ENCODE results near the gene NRM. TPM values are rescaled to one million over a fixed set of nuclear protein-coding genes. Genes with fewer than 3 reads are reported as not detected.
"Not testable (repeated sequence)": the region's sequence is repeated elsewhere in the genome, so short reads cannot be mapped to it uniquely, and the experiment has no call there.

The NRM gene
- polyA plus RNA-seq, 1 donor from 2014 or later = 7.1 TPM

DNA sequence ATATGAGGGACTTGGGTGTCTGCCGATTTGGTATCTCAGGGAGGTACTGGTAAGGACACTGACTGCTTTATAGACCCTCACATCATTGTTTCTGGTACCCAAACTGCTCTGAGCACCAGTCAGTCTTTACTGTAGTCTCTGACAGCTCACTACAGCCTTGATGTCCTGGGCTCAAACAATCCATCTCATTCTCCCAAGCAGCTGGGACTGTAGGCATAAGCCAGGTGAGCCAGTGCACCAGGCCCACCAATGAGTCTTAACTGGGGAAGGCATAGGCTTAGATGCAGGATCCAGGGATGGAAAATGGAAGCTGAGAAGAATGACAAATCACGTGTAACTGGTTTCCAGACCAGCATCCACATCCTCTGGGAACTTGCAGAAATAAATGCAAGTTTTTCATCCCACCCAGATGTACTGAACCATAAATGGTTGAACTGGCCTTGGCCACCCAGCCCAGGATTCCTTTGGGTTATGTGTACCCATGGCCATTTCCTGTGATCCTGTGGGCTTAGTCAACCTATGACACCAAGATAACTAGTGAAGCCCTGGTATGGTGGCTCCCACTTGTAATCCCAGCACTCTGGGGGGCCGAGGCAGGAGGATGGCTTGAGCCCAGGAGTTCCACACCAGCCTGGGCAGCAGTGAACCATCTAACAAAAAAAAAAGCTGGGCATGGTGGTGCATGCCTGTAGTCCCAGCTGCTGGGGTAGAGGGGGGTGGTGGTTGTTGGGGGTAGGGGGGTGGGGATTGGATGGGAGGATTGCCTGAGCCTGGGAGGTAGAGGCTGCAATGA is 35.1 kb upstream of the NRM start:
- H3K27ac ChIP-seq (ENCODE audit: low read length) = no peak overlapping the region

DNA sequence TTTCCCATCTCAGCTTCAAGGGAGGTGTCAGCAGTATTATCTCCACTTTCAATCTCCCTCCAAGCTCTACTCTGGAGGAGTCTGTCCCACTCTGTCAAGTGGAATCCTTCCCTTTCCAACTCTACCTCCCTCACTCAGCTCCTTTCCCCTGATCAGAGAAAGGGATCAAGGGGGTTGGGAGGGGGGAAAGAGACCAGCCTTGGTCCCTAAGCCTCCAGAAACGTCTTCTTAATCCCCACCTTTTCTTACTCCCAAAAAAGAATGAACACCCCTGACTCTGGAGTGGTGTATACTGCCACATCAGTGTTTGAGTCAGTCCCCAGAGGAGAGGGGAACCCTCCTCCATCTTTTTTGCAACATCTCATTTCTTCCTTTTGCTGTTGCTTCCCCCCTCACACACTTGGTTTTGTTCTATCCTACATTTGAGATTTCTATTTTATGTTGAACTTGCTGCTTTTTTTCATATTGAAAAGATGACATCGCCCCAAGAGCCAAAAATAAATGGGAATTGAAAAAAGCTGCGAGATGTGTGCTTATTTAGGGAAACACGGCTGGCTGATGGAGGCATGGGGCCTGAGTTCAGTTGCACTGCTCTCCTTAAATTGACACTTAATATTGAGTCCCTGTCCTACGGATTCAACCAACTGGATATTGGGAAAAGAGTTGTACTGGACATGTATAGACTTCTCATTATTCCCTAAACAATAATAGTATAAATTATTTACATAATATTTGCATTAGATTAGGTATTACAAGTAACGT is 34.3 kb upstream of the NRM start:
- no peaks in the 10 kb centered on the region for H3K9me2 ChIP-seq (ENCODE audit: insufficient read depth, low read length)
- peak overlapping the region; percentile 99 for H3K4me3 ChIP-seq (ENCODE audit: low read length)
- H3K4me2 ChIP-seq (ENCODE audit: low read length) = peak overlapping the region; percentile 62
- H3K9me3 ChIP-seq (ENCODE audit: low read length) = no peaks in the 10 kb centered on the region
- H3K79me2 ChIP-seq (replicated peaks; ENCODE audit: insufficient read depth, low read length) = peaks cover 62% of the 10 kb centered on the region
- H3K27ac ChIP-seq (ENCODE audit: low read length) = no peak overlapping the region
- H2AFZ ChIP-seq (ENCODE audit: low read depth, low read length) = no peak overlapping the region
- peaks cover 17% of the 10 kb centered on the region for H3F3A ChIP-seq (ENCODE audit: insufficient read depth, low read length, poor library complexity, severe bottlenecking)
- peaks cover 44% of the 10 kb centered on the region for H4K20me1 ChIP-seq (ENCODE audit: insufficient read depth)
- no peak overlapping the region for H3K9ac ChIP-seq (ENCODE audit: low read length)
- no peaks in the 10 kb centered on the region for H3K27me3 ChIP-seq (ENCODE audit: insufficient read depth, low read depth, low read length)
- TF ChIP-seq POLR2AphosphoS5 (IDR thresholded peaks at IDR 0.05) = peak; percentile 56
- TF ChIP-seq MXI1 (conservative IDR thresholded peaks at IDR 0.05; ENCODE audit: poor library complexity, severe bottlenecking) = no peak
- peaks cover 6% of the 10 kb centered on the region for H3K36me3 ChIP-seq (ENCODE audit: insufficient read depth, low read length)

More for the DNA sequence above, 35.1 kb upstream of the NRM start:
- Histone ChIP-seq H3F3A (ENCODE audit: insufficient read depth, low read length, poor library complexity, severe bottlenecking) (peaks cover 12% of the 10 kb centered on the region), H3K4me2 (ENCODE audit: low read length) (no peak overlapping the region), H2AFZ (ENCODE audit: low read depth, low read length) (no peak overlapping the region), H4K20me1 (ENCODE audit: insufficient read depth) (peaks cover 44% of the 10 kb centered on the region), H3K4me3 (ENCODE audit: low read length) (peak overlapping the region; percentile 99), H3K27me3 (ENCODE audit: insufficient read depth, low read depth, low read length) (no peaks in the 10 kb centered on the region), H3K9me2 (ENCODE audit: insufficient read depth, low read length) (no peaks in the 10 kb centered on the region), H3K9me3 (ENCODE audit: low read length) (no peaks in the 10 kb centered on the region), H3K79me2 (replicated peaks; ENCODE audit: insufficient read depth, low read length) (peaks cover 55% of the 10 kb centered on the region), H3K36me3 (ENCODE audit: insufficient read depth, low read length) (peaks cover 6% of the 10 kb centered on the region), H3K9ac (ENCODE audit: low read length) (no peak overlapping the region)
- peak; percentile 42 for TF ChIP-seq POLR2AphosphoS5 (IDR thresholded peaks at IDR 0.05)
- TF ChIP-seq, protein P1, sequence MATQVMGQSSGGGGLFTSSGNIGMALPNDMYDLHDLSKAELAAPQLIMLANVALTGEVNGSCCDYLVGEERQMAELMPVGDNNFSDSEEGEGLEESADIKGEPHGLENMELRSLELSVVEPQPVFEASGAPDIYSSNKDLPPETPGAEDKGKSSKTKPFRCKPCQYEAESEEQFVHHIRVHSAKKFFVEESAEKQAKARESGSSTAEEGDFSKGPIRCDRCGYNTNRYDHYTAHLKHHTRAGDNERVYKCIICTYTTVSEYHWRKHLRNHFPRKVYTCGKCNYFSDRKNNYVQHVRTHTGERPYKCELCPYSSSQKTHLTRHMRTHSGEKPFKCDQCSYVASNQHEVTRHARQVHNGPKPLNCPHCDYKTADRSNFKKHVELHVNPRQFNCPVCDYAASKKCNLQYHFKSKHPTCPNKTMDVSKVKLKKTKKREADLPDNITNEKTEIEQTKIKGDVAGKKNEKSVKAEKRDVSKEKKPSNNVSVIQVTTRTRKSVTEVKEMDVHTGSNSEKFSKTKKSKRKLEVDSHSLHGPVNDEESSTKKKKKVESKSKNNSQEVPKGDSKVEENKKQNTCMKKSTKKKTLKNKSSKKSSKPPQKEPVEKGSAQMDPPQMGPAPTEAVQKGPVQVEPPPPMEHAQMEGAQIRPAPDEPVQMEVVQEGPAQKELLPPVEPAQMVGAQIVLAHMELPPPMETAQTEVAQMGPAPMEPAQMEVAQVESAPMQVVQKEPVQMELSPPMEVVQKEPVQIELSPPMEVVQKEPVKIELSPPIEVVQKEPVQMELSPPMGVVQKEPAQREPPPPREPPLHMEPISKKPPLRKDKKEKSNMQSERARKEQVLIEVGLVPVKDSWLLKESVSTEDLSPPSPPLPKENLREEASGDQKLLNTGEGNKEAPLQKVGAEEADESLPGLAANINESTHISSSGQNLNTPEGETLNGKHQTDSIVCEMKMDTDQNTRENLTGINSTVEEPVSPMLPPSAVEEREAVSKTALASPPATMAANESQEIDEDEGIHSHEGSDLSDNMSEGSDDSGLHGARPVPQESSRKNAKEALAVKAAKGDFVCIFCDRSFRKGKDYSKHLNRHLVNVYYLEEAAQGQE (IDR thresholded peaks at IDR 0.05; ENCODE audit: borderline replicate concordance) = no peak

DNA sequence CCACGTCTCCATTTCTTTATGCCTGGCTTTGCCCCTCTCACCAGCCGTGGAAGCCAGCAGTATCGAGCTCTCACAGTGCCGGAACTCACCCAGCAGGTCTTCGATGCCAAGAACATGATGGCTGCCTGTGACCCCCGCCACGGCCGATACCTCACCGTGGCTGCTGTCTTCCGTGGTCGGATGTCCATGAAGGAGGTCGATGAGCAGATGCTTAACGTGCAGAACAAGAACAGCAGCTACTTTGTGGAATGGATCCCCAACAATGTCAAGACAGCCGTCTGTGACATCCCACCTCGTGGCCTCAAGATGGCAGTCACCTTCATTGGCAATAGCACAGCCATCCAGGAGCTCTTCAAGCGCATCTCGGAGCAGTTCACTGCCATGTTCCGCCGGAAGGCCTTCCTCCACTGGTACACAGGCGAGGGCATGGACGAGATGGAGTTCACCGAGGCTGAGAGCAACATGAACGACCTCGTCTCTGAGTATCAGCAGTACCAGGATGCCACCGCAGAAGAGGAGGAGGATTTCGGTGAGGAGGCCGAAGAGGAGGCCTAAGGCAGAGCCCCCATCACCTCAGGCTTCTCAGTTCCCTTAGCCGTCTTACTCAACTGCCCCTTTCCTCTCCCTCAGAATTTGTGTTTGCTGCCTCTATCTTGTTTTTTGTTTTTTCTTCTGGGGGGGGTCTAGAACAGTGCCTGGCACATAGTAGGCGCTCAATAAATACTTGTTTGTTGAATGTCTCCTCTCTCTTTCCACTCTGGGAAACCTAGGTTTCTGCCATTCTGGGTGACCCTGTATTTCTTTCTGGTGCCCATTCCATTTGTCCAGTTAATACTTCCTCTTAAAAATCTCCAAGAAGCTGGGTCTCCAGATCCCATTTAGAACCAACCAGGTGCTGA is 33.3 kb upstream of the NRM start:
- Histone ChIP-seq H3K4me2 (ENCODE audit: low read length) (peak overlapping the region; percentile 62), H4K20me1 (ENCODE audit: insufficient read depth) (peaks cover 44% of the 10 kb centered on the region), H3K79me2 (replicated peaks; ENCODE audit: insufficient read depth, low read length) (peaks cover 62% of the 10 kb centered on the region), H3F3A (ENCODE audit: insufficient read depth, low read length, poor library complexity, severe bottlenecking) (peaks cover 17% of the 10 kb centered on the region), H3K4me3 (ENCODE audit: low read length) (peak overlapping the region; percentile 99)
- not testable (repeated sequence) for H3K27ac ChIP-seq (ENCODE audit: low read length); H3K9me2 ChIP-seq (ENCODE audit: insufficient read depth, low read length); H3K27me3 ChIP-seq (ENCODE audit: insufficient read depth, low read depth, low read length); H3K9me3 ChIP-seq (ENCODE audit: low read length); H3K36me3 ChIP-seq (ENCODE audit: insufficient read depth, low read length); H2AFZ ChIP-seq (ENCODE audit: low read depth, low read length); H3K9ac ChIP-seq (ENCODE audit: low read length)
- TF ChIP-seq, protein P2, sequence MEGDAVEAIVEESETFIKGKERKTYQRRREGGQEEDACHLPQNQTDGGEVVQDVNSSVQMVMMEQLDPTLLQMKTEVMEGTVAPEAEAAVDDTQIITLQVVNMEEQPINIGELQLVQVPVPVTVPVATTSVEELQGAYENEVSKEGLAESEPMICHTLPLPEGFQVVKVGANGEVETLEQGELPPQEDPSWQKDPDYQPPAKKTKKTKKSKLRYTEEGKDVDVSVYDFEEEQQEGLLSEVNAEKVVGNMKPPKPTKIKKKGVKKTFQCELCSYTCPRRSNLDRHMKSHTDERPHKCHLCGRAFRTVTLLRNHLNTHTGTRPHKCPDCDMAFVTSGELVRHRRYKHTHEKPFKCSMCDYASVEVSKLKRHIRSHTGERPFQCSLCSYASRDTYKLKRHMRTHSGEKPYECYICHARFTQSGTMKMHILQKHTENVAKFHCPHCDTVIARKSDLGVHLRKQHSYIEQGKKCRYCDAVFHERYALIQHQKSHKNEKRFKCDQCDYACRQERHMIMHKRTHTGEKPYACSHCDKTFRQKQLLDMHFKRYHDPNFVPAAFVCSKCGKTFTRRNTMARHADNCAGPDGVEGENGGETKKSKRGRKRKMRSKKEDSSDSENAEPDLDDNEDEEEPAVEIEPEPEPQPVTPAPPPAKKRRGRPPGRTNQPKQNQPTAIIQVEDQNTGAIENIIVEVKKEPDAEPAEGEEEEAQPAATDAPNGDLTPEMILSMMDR (IDR thresholded peaks at IDR 0.05; ENCODE audit: poor library complexity, severe bottlenecking) = peak; percentile 45

DNA sequence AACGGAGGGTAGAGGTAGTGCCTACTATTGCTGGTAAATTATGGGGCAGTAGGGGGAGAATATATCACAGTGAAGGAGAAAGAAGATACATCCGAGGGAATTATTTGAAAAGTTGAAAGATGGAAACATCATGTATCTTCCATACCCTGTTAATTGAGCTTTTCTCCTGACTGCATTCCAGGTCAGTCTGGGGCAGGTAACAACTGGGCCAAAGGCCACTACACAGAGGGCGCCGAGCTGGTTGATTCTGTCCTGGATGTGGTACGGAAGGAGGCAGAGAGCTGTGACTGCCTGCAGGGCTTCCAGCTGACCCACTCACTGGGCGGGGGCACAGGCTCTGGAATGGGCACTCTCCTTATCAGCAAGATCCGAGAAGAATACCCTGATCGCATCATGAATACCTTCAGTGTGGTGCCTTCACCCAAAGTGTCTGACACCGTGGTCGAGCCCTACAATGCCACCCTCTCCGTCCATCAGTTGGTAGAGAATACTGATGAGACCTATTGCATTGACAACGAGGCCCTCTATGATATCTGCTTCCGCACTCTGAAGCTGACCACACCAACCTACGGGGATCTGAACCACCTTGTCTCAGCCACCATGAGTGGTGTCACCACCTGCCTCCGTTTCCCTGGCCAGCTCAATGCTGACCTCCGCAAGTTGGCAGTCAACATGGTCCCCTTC is 32.5 kb upstream of the NRM start:
- peaks cover 44% of the 10 kb centered on the region for H4K20me1 ChIP-seq (ENCODE audit: insufficient read depth)
- not testable (repeated sequence) for H3K9me3 ChIP-seq (ENCODE audit: low read length); H3K9me2 ChIP-seq (ENCODE audit: insufficient read depth, low read length); H3K27me3 ChIP-seq (ENCODE audit: insufficient read depth, low read depth, low read length); H3K36me3 ChIP-seq (ENCODE audit: insufficient read depth, low read length); H2AFZ ChIP-seq (ENCODE audit: low read depth, low read length)
- H3K4me3 ChIP-seq (ENCODE audit: low read length) = peak overlapping the region; percentile 99
- peak overlapping the region; percentile 99 for H3K9ac ChIP-seq (ENCODE audit: low read length)
- peak overlapping the region; percentile 100 for H3K27ac ChIP-seq (ENCODE audit: low read length)
- H3K4me2 ChIP-seq (ENCODE audit: low read length) = peak overlapping the region; percentile 93
- H3K79me2 ChIP-seq (replicated peaks; ENCODE audit: insufficient read depth, low read length) = peaks cover 69% of the 10 kb centered on the region
- H3F3A ChIP-seq (ENCODE audit: insufficient read depth, low read length, poor library complexity, severe bottlenecking) = peaks cover 17% of the 10 kb centered on the region
